ENCODE data around the gene PRKD1. TPM values are rescaled to one million over a fixed set of nuclear protein-coding genes. Genes with fewer than 3 reads are reported as not detected.

The PRKD1 gene
- total RNA-seq, 1 experiment from 2014 or later, result 2.7 TPM

DNA sequence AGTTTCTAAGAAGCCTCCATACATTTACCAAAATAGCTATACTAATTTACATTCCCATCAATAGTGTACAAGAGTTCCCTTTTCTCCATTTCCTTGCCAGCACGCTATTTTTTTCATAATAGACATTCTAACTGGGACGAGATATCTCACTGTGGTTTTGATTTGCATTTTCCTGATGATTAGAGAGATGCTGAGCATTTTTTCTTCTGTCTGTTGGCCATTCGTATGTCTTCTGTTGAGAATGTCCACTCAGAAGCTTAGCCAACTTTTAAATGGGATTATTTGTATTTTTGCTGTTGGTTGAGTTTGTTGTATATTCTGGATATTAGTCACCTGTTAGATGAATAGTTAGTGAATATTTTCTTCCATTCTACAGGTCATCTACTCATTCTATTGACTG lies 144.1 kb downstream of the PRKD1 start:
- H3T11ph ChIP-seq (ENCODE audit: low read length), result no peak overlapping the region
- no peak overlapping the region for H4K8ac ChIP-seq (replicated peaks; ENCODE audit: insufficient read length, low read depth, low read length)

More for the DNA sequence above, 144.1 kb downstream of the PRKD1 start:
- H3K27me3 ChIP-seq (ENCODE audit: insufficient read depth, low read length), result no peaks in the 10 kb centered on the region
- no peak overlapping the region for H3K18ac ChIP-seq (ENCODE audit: insufficient read length, low read depth, low read length)
- no peaks in the 10 kb centered on the region for H4K20me1 ChIP-seq (ENCODE audit: control insufficient read depth, insufficient read depth, insufficient read length)
- no peak overlapping the region for H3K56ac ChIP-seq (ENCODE audit: insufficient read length, low read depth, low read length)
- H2BK5ac ChIP-seq (ENCODE audit: insufficient read length, low read length), result no peak overlapping the region
- no peak overlapping the region for H4K91ac ChIP-seq (ENCODE audit: insufficient read length, low read depth, low read length)
- H3K4ac ChIP-seq (ENCODE audit: low read depth, low read length), result no peak overlapping the region
- H3K9ac ChIP-seq (ENCODE audit: extremely low read depth, insufficient read length, low read length), result no peak overlapping the region
- H3K4me3 Mint-ChIP-seq, result no peak overlapping the region
- DNase-seq, result no peak
- no peak overlapping the region for H2BK15ac ChIP-seq (ENCODE audit: low read depth, low read length)
- H3K79me1 ChIP-seq (ENCODE audit: insufficient read depth, low read depth, low read length, poor library complexity, severe bottlenecking), result no peaks in the 10 kb centered on the region
- no peak overlapping the region for H2AFZ ChIP-seq (ENCODE audit: low read length)
- H3K4me1 ChIP-seq (ENCODE audit: insufficient read depth, low read length), result no peaks in the 10 kb centered on the region
- no peak overlapping the region for H2BK12ac ChIP-seq (ENCODE audit: insufficient read length, low read depth, low read length)
- no peak overlapping the region for H4K5ac ChIP-seq (ENCODE audit: insufficient read length, low read depth, low read length)
- no peaks in the 10 kb centered on the region for H3K9me3 ChIP-seq (ENCODE audit: control insufficient read depth, low read depth, low read length)
- no CpG with 5 or more reads among the region's 3 CpGs for WGBS (ENCODE audit: extremely low coverage, insufficient read length, low lambda C conversion rate)
- no peak overlapping the region for H3K23ac ChIP-seq (ENCODE audit: insufficient read length, low read depth, low read length)
- H3K4me2 ChIP-seq (ENCODE audit: insufficient read depth, insufficient read length, low read length), result no peak overlapping the region
- peaks cover 6 to 15% of the 10 kb centered on the region in 2 experiments; a peak in 3 of 5 replicates for H3K9me3 Mint-ChIP-seq
- no peak overlapping the region for H3K27ac ChIP-seq (ENCODE audit: insufficient read length, low read depth, low read length)
- no peak overlapping the region for H2BK20ac ChIP-seq (ENCODE audit: low read depth, low read length, poor library complexity, severe bottlenecking)
- H3K79me2 ChIP-seq (ENCODE audit: insufficient read depth, low read length), result no peaks in the 10 kb centered on the region
- no peak overlapping the region for H2BK120ac ChIP-seq (ENCODE audit: low read depth, low read length, poor library complexity, severe bottlenecking)
- no peak overlapping the region for H2AK5ac ChIP-seq (ENCODE audit: insufficient read length, low read length)
- H3K23me2 ChIP-seq (ENCODE audit: insufficient read length, low read depth, low read length, poor library complexity, severe bottlenecking), result no peaks in the 10 kb centered on the region
- 0 out of 4 replicates have a peak, but pooled peaks cover 0 to 3% of the 10 kb centered on the region in 2 experiments for H3K4me1 Mint-ChIP-seq
- no peak overlapping the region for H3K27ac Mint-ChIP-seq
- TF ChIP-seq, protein P1, sequence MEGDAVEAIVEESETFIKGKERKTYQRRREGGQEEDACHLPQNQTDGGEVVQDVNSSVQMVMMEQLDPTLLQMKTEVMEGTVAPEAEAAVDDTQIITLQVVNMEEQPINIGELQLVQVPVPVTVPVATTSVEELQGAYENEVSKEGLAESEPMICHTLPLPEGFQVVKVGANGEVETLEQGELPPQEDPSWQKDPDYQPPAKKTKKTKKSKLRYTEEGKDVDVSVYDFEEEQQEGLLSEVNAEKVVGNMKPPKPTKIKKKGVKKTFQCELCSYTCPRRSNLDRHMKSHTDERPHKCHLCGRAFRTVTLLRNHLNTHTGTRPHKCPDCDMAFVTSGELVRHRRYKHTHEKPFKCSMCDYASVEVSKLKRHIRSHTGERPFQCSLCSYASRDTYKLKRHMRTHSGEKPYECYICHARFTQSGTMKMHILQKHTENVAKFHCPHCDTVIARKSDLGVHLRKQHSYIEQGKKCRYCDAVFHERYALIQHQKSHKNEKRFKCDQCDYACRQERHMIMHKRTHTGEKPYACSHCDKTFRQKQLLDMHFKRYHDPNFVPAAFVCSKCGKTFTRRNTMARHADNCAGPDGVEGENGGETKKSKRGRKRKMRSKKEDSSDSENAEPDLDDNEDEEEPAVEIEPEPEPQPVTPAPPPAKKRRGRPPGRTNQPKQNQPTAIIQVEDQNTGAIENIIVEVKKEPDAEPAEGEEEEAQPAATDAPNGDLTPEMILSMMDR (conservative IDR thresholded peaks at IDR 0.05), result no peak
- H3K14ac ChIP-seq (ENCODE audit: insufficient read depth, low read length), result no peak overlapping the region
- peaks cover 2% of the 10 kb centered on the region; the same call in 1 of the 2 replicates for H3K27me3 Mint-ChIP-seq (ENCODE audit: low read depth)
- no peaks in the 10 kb centered on the region; a peak in 2 of 7 replicates for H3K36me3 Mint-ChIP-seq (ENCODE audit: insufficient read depth in 1 of 3, low read depth in 3 of 3)
